Neural crest cell (in vitro differentiated cells): ENCODE results near the gene FBXW8. TPM values are rescaled to one million over a fixed set of nuclear protein-coding genes. Genes with fewer than 3 reads are reported as not detected.

Source experiments
- DNase-seq: peaks from one replicate; pipeline ENCODE4 v3.0.0; 2021; ENCODE audit warnings: low read depth, mixed read lengths, low spot score
- H3K27ac Mint-ChIP-seq: one replicate; pipeline ENCODE4 v1.8.0; 2021; ENCODE audit warnings: mild to moderate bottlenecking, mixed read lengths; ENCODE audit not compliant: unreplicated experiment
- H3K27me3 Mint-ChIP-seq: 2 replicates; pipeline ENCODE4 v1.8.0; 2021; ENCODE audit warnings: low read depth, mild to moderate bottlenecking, mixed read lengths
- H3K36me3 Mint-ChIP-seq: 2 replicates; pipeline ENCODE4 v1.8.0; 2021; ENCODE audit warnings: low read depth, mild to moderate bottlenecking, mixed read lengths
- H3K4me1 Mint-ChIP-seq: 2 replicates; pipeline ENCODE4 v1.8.0; 2021; ENCODE audit warnings: mixed read lengths
- H3K4me3 Mint-ChIP-seq: one replicate; pipeline ENCODE4 v1.8.0; 2021; ENCODE audit warnings: mild to moderate bottlenecking, mixed read lengths
- H3K9me3 Mint-ChIP-seq: 2 replicates; pipeline ENCODE4 v1.8.0; 2021; ENCODE audit warnings: mixed read lengths
- CTCF ChIP-seq: fragments of 200-600 bp; sonication (generic); conservative IDR thresholded peaks from 2 replicates; pipeline ENCODE4 v1.5.0; 2021; ENCODE audit warnings: antibody characterized with exemption, mild to moderate bottlenecking
- total RNA-seq: library from RNA; stranded (reverse); gene quantifications from 2 replicates; pipeline ENCODE4 v1.2.1, GENCODE V29; 2021

The FBXW8 gene
- total RNA-seq, 1 donor from 2014 or later, result 34.8 TPM

GRCh38 chr12:117044790-117045159, 134.0 kb downstream of the FBXW8 start:
- H3K27ac Mint-ChIP-seq, result no peak overlapping the region
- no peak for TF ChIP-seq CTCF
- H3K36me3 Mint-ChIP-seq, result no peaks in the 10 kb centered on the region

GRCh38 chr12:117045160-117046010, 134.6 kb downstream of the FBXW8 start:
- no peak for TF ChIP-seq CTCF
- no peaks in the 10 kb centered on the region for H3K9me3 Mint-ChIP-seq
- no peak overlapping the region for H3K27ac Mint-ChIP-seq
- no peak overlapping the region for H3K4me3 Mint-ChIP-seq
- no peaks in the 10 kb centered on the region for H3K27me3 Mint-ChIP-seq
- peaks cover 16% of the 10 kb centered on the region for H3K4me1 Mint-ChIP-seq
- DNase-seq, result no peak
- H3K36me3 Mint-ChIP-seq, result no peaks in the 10 kb centered on the region

More at GRCh38 chr12:117044790-117045159, 134.0 kb downstream of the FBXW8 start:
- Mint-ChIP-seq H3K27me3 (no peaks in the 10 kb centered on the region), H3K4me3 (no peak overlapping the region), H3K9me3 (no peaks in the 10 kb centered on the region), H3K4me1 (peaks cover 16% of the 10 kb centered on the region)
- DNase-seq, result no peak

GRCh38 chr12:117046011-117046369, 135.2 kb downstream of the FBXW8 start:
- Mint-ChIP-seq H3K4me1 (peaks cover 16% of the 10 kb centered on the region), H3K9me3 (no peaks in the 10 kb centered on the region), H3K27ac (no peak overlapping the region), H3K36me3 (no peaks in the 10 kb centered on the region), H3K27me3 (no peaks in the 10 kb centered on the region), H3K4me3 (no peak overlapping the region)
- no peak for DNase-seq
- peak; percentile 23 for TF ChIP-seq CTCF

GRCh38 chr12:117046425-117046824, 135.7 kb downstream of the FBXW8 start:
- DNase-seq, result no peak
- no peak for TF ChIP-seq CTCF
- no peaks in the 10 kb centered on the region for H3K36me3 Mint-ChIP-seq
- H3K4me3 Mint-ChIP-seq, result no peak overlapping the region
- peaks cover 16% of the 10 kb centered on the region for H3K4me1 Mint-ChIP-seq
- H3K9me3 Mint-ChIP-seq, result no peaks in the 10 kb centered on the region
- no peaks in the 10 kb centered on the region for H3K27me3 Mint-ChIP-seq
- no peak overlapping the region for H3K27ac Mint-ChIP-seq

GRCh38 chr12:117046861-117047530, 136.2 kb downstream of the FBXW8 start:
- Mint-ChIP-seq H3K27ac (no peak overlapping the region), H3K4me1 (peaks cover 16% of the 10 kb centered on the region), H3K4me3 (no peak overlapping the region), H3K9me3 (no peaks in the 10 kb centered on the region), H3K36me3 (no peaks in the 10 kb centered on the region), H3K27me3 (no peaks in the 10 kb centered on the region)
- TF ChIP-seq CTCF, result no peak
- no peak for DNase-seq
